Measurements from ENCODE around the gene PKDCC. TPM values are rescaled to one million over a fixed set of nuclear protein-coding genes. Genes with fewer than 3 reads are reported as not detected.

The PKDCC gene
- total and polyA plus RNA-seq, 2 experiments from 2014 or later: 270 to 278 TPM

GRCh38 chr2:42067521-42067920 lies 19.7 kb downstream of the PKDCC start:
- no peaks in the 10 kb centered on the region for H4K20me1 ChIP-seq (ENCODE audit: insufficient read depth, poor library complexity, severe bottlenecking)
- TF ChIP-seq EZH2 (IDR thresholded peaks at IDR 0.05; ENCODE audit: borderline replicate concordance) (no peak), EZH2phosphoT487 (IDR thresholded peaks at IDR 0.05; ENCODE audit: low read depth, severe bottlenecking, unreplicated experiment) (no peak), CTCF (IDR thresholded peaks at IDR 0.05; ENCODE audit: poor library complexity) (no peak)
- no peak for DNase-seq (ENCODE audit: low spot score)
- H3K79me2 ChIP-seq: no peaks in the 10 kb centered on the region
- H3K27me3 ChIP-seq: no peaks in the 10 kb centered on the region
- no peak overlapping the region for H3K27ac ChIP-seq
- H3K4me2 ChIP-seq: no peak overlapping the region
- H2AFZ ChIP-seq: no peak overlapping the region
- no peaks in the 10 kb centered on the region for H3K9me3 ChIP-seq (ENCODE audit: low read depth)
- no peak overlapping the region for H3K4me3 ChIP-seq
- 88% methylated on average over 8 of the region's 8 CpGs for WGBS (ENCODE audit: low lambda C conversion rate, missing lambda C conversion rate)
- H3K9me2 ChIP-seq (replicated peaks; ENCODE audit: insufficient read depth): no peaks in the 10 kb centered on the region
- H3K4me1 ChIP-seq (ENCODE audit: insufficient read depth): peaks cover 29% of the 10 kb centered on the region
- H3K36me3 ChIP-seq (replicated peaks; ENCODE audit: insufficient read depth, low read depth): no peaks in the 10 kb centered on the region

GRCh38 chr2:42068571-42069178 lies 20.9 kb downstream of the PKDCC start:
- H3K27me3 ChIP-seq: no peaks in the 10 kb centered on the region
- no peak for DNase-seq (ENCODE audit: low spot score)
- H3K79me2 ChIP-seq: no peaks in the 10 kb centered on the region
- no peak overlapping the region for H3K27ac ChIP-seq
- TF ChIP-seq CTCF (IDR thresholded peaks at IDR 0.05; ENCODE audit: poor library complexity): no peak
- no peak for TF ChIP-seq EZH2 (IDR thresholded peaks at IDR 0.05; ENCODE audit: borderline replicate concordance)
- no peak for TF ChIP-seq EZH2phosphoT487 (IDR thresholded peaks at IDR 0.05; ENCODE audit: low read depth, severe bottlenecking, unreplicated experiment)
- H3K4me2 ChIP-seq: no peak overlapping the region
- H4K20me1 ChIP-seq (ENCODE audit: insufficient read depth, poor library complexity, severe bottlenecking): no peaks in the 10 kb centered on the region
- no peaks in the 10 kb centered on the region for H3K9me3 ChIP-seq (ENCODE audit: low read depth)
- WGBS (ENCODE audit: low lambda C conversion rate, missing lambda C conversion rate): 79% methylated on average over 13 of the region's 13 CpGs
- no peak overlapping the region for H2AFZ ChIP-seq
- no peaks in the 10 kb centered on the region for H3K9me2 ChIP-seq (replicated peaks; ENCODE audit: insufficient read depth)
- H3K4me1 ChIP-seq (ENCODE audit: insufficient read depth): peaks cover 26% of the 10 kb centered on the region
- no peaks in the 10 kb centered on the region for H3K36me3 ChIP-seq (replicated peaks; ENCODE audit: insufficient read depth, low read depth)
- H3K4me3 ChIP-seq: no peak overlapping the region

GRCh38 chr2:42069568-42069967 lies 21.7 kb downstream of the PKDCC start:
- Histone ChIP-seq H3K4me1 (ENCODE audit: insufficient read depth) (peaks cover 21% of the 10 kb centered on the region), H4K20me1 (ENCODE audit: insufficient read depth, poor library complexity, severe bottlenecking) (no peaks in the 10 kb centered on the region), H2AFZ (no peak overlapping the region), H3K4me3 (no peak overlapping the region), H3K36me3 (replicated peaks; ENCODE audit: insufficient read depth, low read depth) (no peaks in the 10 kb centered on the region), H3K4me2 (no peak overlapping the region), H3K9me3 (ENCODE audit: low read depth) (no peaks in the 10 kb centered on the region), H3K27me3 (no peaks in the 10 kb centered on the region), H3K9me2 (replicated peaks; ENCODE audit: insufficient read depth) (no peaks in the 10 kb centered on the region), H3K27ac (no peak overlapping the region), H3K79me2 (no peaks in the 10 kb centered on the region)
- 80% methylated on average over 2 of the region's 2 CpGs for WGBS (ENCODE audit: low lambda C conversion rate, missing lambda C conversion rate)
- no peak for TF ChIP-seq EZH2phosphoT487 (IDR thresholded peaks at IDR 0.05; ENCODE audit: low read depth, severe bottlenecking, unreplicated experiment)
- no peak for TF ChIP-seq CTCF (IDR thresholded peaks at IDR 0.05; ENCODE audit: poor library complexity)
- TF ChIP-seq EZH2 (IDR thresholded peaks at IDR 0.05; ENCODE audit: borderline replicate concordance): no peak
- DNase-seq (ENCODE audit: low spot score): no peak
